Measurements from ENCODE around the gene PBX1. TPM values are rescaled to one million over a fixed set of nuclear protein-coding genes. Genes with fewer than 3 reads are reported as not detected.

Gene PBX1
- total and polyA plus RNA-seq, 2 experiments from 2014 or later: 40.0 to 104 TPM

- no peak overlapping the region for H3K27ac Mint-ChIP-seq
- H3K4me1 Mint-ChIP-seq: peaks cover 64% of the 10 kb centered on the region
- Histone ChIP-seq H4K20me1 (replicated peaks; ENCODE audit: insufficient read depth) (peaks cover 10% of the 10 kb centered on the region), H3K4me1 (ENCODE audit: insufficient read depth) (peaks cover 75% of the 10 kb centered on the region), H3F3A (replicated peaks; ENCODE audit: low read depth) (no peaks in the 10 kb centered on the region), H3K4me2 (0 out of 2 replicates have a peak overlapping the region, but pooled peaks have one; percentile 54), H3K27me3 (ENCODE audit: insufficient read depth) (no peaks in the 10 kb centered on the region), H3K27ac (ENCODE audit: low read depth) (no peak overlapping the region), H2AFZ (no peak overlapping the region), H3K36me3 (ENCODE audit: insufficient read depth) (no peaks in the 10 kb centered on the region), H3K79me2 (replicated peaks; ENCODE audit: insufficient read depth) (peaks cover 99% of the 10 kb centered on the region), H3K9me2 (ENCODE audit: insufficient read depth) (no peaks in the 10 kb centered on the region), H3K4me3 (no peak overlapping the region)
- H3K27me3 Mint-ChIP-seq (ENCODE audit: insufficient read depth, low read depth, poor library complexity): peaks cover 1% of the 10 kb centered on the region
- H3K36me3 Mint-ChIP-seq (ENCODE audit: low read depth): peaks cover 58% of the 10 kb centered on the region
- no peak for ATAC-seq
- TF ChIP-seq, protein P1, sequence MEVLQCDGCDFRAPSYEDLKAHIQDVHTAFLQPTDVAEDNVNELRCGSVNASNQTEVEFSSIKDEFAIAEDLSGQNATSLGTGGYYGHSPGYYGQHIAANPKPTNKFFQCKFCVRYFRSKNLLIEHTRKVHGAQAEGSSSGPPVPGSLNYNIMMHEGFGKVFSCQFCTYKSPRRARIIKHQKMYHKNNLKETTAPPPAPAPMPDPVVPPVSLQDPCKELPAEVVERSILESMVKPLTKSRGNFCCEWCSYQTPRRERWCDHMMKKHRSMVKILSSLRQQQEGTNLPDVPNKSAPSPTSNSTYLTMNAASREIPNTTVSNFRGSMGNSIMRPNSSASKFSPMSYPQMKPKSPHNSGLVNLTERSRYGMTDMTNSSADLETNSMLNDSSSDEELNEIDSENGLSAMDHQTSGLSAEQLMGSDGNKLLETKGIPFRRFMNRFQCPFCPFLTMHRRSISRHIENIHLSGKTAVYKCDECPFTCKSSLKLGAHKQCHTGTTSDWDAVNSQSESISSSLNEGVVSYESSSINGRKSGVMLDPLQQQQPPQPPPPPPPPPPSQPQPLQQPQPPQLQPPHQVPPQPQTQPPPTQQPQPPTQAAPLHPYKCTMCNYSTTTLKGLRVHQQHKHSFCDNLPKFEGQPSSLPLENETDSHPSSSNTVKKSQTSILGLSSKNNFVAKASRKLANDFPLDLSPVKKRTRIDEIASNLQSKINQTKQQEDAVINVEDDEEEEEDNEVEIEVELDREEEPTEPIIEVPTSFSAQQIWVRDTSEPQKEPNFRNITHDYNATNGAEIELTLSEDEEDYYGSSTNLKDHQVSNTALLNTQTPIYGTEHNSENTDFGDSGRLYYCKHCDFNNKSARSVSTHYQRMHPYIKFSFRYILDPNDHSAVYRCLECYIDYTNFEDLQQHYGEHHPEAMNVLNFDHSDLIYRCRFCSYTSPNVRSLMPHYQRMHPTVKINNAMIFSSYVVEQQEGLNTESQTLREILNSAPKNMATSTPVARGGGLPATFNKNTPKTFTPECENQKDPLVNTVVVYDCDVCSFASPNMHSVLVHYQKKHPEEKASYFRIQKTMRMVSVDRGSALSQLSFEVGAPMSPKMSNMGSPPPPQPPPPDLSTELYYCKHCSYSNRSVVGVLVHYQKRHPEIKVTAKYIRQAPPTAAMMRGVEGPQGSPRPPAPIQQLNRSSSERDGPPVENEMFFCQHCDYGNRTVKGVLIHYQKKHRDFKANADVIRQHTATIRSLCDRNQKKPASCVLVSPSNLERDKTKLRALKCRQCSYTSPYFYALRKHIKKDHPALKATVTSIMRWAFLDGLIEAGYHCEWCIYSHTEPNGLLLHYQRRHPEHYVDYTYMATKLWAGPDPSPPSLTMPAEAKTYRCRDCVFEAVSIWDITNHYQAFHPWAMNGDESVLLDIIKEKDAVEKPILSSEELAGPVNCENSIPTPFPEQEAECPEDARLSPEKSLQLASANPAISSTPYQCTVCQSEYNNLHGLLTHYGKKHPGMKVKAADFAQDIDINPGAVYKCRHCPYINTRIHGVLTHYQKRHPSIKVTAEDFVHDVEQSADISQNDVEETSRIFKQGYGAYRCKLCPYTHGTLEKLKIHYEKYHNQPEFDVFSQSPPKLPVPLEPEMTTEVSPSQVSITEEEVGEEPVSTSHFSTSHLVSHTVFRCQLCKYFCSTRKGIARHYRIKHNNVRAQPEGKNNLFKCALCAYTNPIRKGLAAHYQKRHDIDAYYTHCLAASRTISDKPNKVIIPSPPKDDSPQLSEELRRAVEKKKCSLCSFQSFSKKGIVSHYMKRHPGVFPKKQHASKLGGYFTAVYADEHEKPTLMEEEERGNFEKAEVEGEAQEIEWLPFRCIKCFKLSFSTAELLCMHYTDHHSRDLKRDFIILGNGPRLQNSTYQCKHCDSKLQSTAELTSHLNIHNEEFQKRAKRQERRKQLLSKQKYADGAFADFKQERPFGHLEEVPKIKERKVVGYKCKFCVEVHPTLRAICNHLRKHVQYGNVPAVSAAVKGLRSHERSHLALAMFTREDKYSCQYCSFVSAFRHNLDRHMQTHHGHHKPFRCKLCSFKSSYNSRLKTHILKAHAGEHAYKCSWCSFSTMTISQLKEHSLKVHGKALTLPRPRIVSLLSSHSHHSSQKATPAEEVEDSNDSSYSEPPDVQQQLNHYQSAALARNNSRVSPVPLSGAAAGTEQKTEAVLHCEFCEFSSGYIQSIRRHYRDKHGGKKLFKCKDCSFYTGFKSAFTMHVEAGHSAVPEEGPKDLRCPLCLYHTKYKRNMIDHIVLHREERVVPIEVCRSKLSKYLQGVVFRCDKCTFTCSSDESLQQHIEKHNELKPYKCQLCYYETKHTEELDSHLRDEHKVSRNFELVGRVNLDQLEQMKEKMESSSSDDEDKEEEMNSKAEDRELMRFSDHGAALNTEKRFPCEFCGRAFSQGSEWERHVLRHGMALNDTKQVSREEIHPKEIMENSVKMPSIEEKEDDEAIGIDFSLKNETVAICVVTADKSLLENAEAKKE (CRISPR knock-in tag; IDR thresholded peaks at IDR 0.05): no peak
- TF ChIP-seq STAT1 (IDR thresholded peaks at IDR 0.05; ENCODE audit: unreplicated experiment) (no peak), POLR2AphosphoS5 (IDR thresholded peaks at IDR 0.05; ENCODE audit: low read depth) (no peak), ZNF331 (CRISPR knock-in tag; IDR thresholded peaks at IDR 0.05; ENCODE audit: low read depth) (no peak), REST (IDR thresholded peaks at IDR 0.05; ENCODE audit: unreplicated experiment) (no peak), JUNB (IDR thresholded peaks at IDR 0.05; ENCODE audit: unreplicated experiment) (no peak), EZH2phosphoT487 (IDR thresholded peaks at IDR 0.05; ENCODE audit: unreplicated experiment) (no peak), EZH2 (IDR thresholded peaks at IDR 0.05; ENCODE audit: low read depth, unreplicated experiment) (no peak), CTCF (conservative IDR thresholded peaks at IDR 0.05; ENCODE audit: low read depth in 2 of 2) (no peak), NANOG (IDR thresholded peaks at IDR 0.05; ENCODE audit: borderline replicate concordance) (no peak), CREB1 (CRISPR knock-in tag; IDR thresholded peaks at IDR 0.05; ENCODE audit: low read depth) (no peak), ZNF114 (CRISPR knock-in tag; IDR thresholded peaks at IDR 0.05) (no peak)
- TF ChIP-seq, protein P2, sequence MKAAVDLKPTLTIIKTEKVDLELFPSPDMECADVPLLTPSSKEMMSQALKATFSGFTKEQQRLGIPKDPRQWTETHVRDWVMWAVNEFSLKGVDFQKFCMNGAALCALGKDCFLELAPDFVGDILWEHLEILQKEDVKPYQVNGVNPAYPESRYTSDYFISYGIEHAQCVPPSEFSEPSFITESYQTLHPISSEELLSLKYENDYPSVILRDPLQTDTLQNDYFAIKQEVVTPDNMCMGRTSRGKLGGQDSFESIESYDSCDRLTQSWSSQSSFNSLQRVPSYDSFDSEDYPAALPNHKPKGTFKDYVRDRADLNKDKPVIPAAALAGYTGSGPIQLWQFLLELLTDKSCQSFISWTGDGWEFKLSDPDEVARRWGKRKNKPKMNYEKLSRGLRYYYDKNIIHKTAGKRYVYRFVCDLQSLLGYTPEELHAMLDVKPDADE (IDR thresholded peaks at IDR 0.05): no peak
- peak overlapping the region; percentile 11; the same call in 1 of the 3 replicates for H3K4me3 Mint-ChIP-seq
- peaks cover 7% of the 10 kb centered on the region for H3K9me3 Mint-ChIP-seq
- DNase-seq (ENCODE audit: low spot score): no peak
Observed at GRCh38 chr1:164567774-164568173, 8.8 kb downstream of the PBX1 start.

Measured in GM23338 (cell line).